Neural progenitor cell (in vitro differentiated cells): Measurements from ENCODE around the gene DUSP11. TPM values are rescaled to one million over a fixed set of nuclear protein-coding genes. Genes with fewer than 3 reads are reported as not detected.

Experiments
- DNase-seq: peaks from one replicate; pipeline ENCODE4 v3.0.0-alpha.2; 2016; ENCODE audit warnings: low spot score
- H2AFZ ChIP-seq: fragments of 200-600 bp; sonication (generic); replicated peaks from 2 replicates; pipeline ENCODE4 v1.6.1; 2016; ENCODE audit warnings: antibody characterized with exemption
- H3F3A ChIP-seq: fragments of 200-600 bp; sonication (generic); 2 replicates; pipeline ENCODE4 v1.6.1; 2016; ENCODE audit warnings: antibody characterized with exemption, low read depth
- H3K27ac ChIP-seq: fragments of 200-600 bp; sonication (generic); 2 replicates; pipeline ENCODE4 v1.5.1; 2016; ENCODE audit warnings: mild to moderate bottlenecking
- H3K27me3 ChIP-seq: fragments of 200-600 bp; sonication (generic); 2 replicates; pipeline ENCODE4 v1.6.1; 2016; ENCODE audit warnings: mild to moderate bottlenecking, moderate library complexity
- H3K36me3 ChIP-seq: fragments of 200-600 bp; sonication (generic); 2 replicates; pipeline ENCODE4 v1.5.1; 2016
- H3K4me1 ChIP-seq: fragments of 200-600 bp; sonication (generic); 2 replicates; pipeline ENCODE4 v1.6.1; 2016; ENCODE audit warnings: mixed run types
- H3K4me2 ChIP-seq: fragments of 200-600 bp; sonication (generic); 2 replicates; pipeline ENCODE4 v1.6.1; 2016
- H3K4me3 ChIP-seq: fragments of 200-600 bp; sonication (generic); 2 replicates; pipeline ENCODE4 v1.5.1; 2016
- H3K79me2 ChIP-seq: fragments of 200-600 bp; sonication (generic); 2 replicates; pipeline ENCODE4 v1.6.1; 2016; ENCODE audit warnings: low read depth
- H3K9ac ChIP-seq: fragments of 200-600 bp; sonication (generic); 2 replicates; pipeline ENCODE4 v1.6.1; 2016
- H3K9me3 ChIP-seq: fragments of 200-600 bp; sonication (generic); 2 replicates; pipeline ENCODE4 v1.5.1; 2016; ENCODE audit warnings: low read depth
- H4K20me1 ChIP-seq: fragments of 200-600 bp; sonication (generic); 2 replicates; pipeline ENCODE4 v1.6.1; 2016; ENCODE audit warnings: low read depth
- H3K27ac Mint-ChIP-seq: 3 replicates; pipeline ENCODE4 v1.8.0; 2021; ENCODE audit warnings: mixed read lengths
- H3K27me3 Mint-ChIP-seq: 2 replicates; pipeline ENCODE4 v1.8.0; 2022; ENCODE audit warnings: low read depth, mild to moderate bottlenecking, inconsistent platforms, moderate library complexity, mixed read lengths; ENCODE audit not compliant: insufficient read depth
- H3K36me3 Mint-ChIP-seq: 3 replicates; pipeline ENCODE4 v1.8.0; 2021; ENCODE audit warnings: mixed read lengths
- H3K4me1 Mint-ChIP-seq: 3 replicates; pipeline ENCODE4 v1.8.0; 2021; ENCODE audit warnings: mixed read lengths
- H3K4me3 Mint-ChIP-seq: 3 replicates; pipeline ENCODE4 v1.8.0; 2021; ENCODE audit warnings: mild to moderate bottlenecking, moderate library complexity, mixed read lengths
- H3K9me3 Mint-ChIP-seq: 3 replicates; pipeline ENCODE4 v1.8.0; 2020; ENCODE audit warnings: mixed read lengths
- EZH2 ChIP-seq: fragments of 200-600 bp; sonication (generic); IDR thresholded peaks from 2 replicates; pipeline ENCODE4 v1.6.1; 2017; ENCODE audit warnings: antibody characterized with exemption, mild to moderate bottlenecking, moderate library complexity
- EZH2phosphoT487 ChIP-seq: fragments of 200-600 bp; sonication (generic); IDR thresholded peaks from 2 replicates; pipeline ENCODE4 v1.6.1; 2017; ENCODE audit warnings: antibody characterized with exemption
- total RNA-seq: library from RNA; depleted of rRNA; stranded (reverse); fragments of >200 nt; gene quantifications from 2 replicates; pipeline ENCODE4 v1.2.3, GENCODE V29; 2015; ENCODE audit warnings: low replicate concordance
- TF ChIP-seq, protein P1 (sequence below): fragments of 200-600 bp; sonication (generic); IDR thresholded peaks from 2 replicates; pipeline ENCODE4 v1.5.1; 2017; ENCODE audit warnings: antibody characterized with exemption, mild to moderate bottlenecking

Gene DUSP11
- total RNA-seq, 1 donor from 2014 or later = 43.5 TPM

DNA sequence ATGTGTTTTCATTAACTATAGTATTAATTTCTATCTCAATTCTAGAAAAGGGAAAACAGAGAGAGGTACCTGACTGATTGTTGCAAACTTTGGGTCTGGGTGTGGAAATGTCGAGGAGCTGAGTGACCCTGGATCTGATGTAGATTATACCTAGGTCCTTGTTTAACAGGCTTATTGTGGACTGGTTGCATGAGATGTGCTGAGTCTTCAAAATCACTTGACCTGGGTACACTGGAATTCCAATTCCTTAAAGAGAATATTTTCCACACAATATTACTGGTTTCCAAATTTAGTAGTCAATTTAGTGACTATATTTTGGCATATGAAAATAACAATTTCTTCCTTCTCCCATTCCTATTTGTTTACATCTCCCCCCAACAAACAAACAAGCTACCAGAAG is 13.6 kb downstream of the DUSP11 start:
- H3K9ac ChIP-seq = no peak overlapping the region
- no peak overlapping the region for H3K4me3 ChIP-seq
- DNase-seq = no peak
- H4K20me1 ChIP-seq = peaks cover 6% of the 10 kb centered on the region
- H3K4me3 Mint-ChIP-seq = no peak overlapping the region
- H3K36me3 ChIP-seq = peaks cover 21% of the 10 kb centered on the region
- TF ChIP-seq, protein P1, sequence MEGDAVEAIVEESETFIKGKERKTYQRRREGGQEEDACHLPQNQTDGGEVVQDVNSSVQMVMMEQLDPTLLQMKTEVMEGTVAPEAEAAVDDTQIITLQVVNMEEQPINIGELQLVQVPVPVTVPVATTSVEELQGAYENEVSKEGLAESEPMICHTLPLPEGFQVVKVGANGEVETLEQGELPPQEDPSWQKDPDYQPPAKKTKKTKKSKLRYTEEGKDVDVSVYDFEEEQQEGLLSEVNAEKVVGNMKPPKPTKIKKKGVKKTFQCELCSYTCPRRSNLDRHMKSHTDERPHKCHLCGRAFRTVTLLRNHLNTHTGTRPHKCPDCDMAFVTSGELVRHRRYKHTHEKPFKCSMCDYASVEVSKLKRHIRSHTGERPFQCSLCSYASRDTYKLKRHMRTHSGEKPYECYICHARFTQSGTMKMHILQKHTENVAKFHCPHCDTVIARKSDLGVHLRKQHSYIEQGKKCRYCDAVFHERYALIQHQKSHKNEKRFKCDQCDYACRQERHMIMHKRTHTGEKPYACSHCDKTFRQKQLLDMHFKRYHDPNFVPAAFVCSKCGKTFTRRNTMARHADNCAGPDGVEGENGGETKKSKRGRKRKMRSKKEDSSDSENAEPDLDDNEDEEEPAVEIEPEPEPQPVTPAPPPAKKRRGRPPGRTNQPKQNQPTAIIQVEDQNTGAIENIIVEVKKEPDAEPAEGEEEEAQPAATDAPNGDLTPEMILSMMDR = no peak
- TF ChIP-seq EZH2phosphoT487 (no peak), EZH2 (no peak)
- no peaks in the 10 kb centered on the region for H3K9me3 ChIP-seq
- H3K4me1 Mint-ChIP-seq = no peaks in the 10 kb centered on the region
- H3F3A ChIP-seq = no peaks in the 10 kb centered on the region
- no peaks in the 10 kb centered on the region for H3K79me2 ChIP-seq
- no peaks in the 10 kb centered on the region for H3K27me3 ChIP-seq
- no peak overlapping the region for H3K27ac ChIP-seq
- no peaks in the 10 kb centered on the region for H3K9me3 Mint-ChIP-seq
- H3K27ac Mint-ChIP-seq = no peak overlapping the region
- no peaks in the 10 kb centered on the region for H3K4me1 ChIP-seq
- H3K4me2 ChIP-seq = no peak overlapping the region
- H2AFZ ChIP-seq = no peak overlapping the region
- H3K36me3 Mint-ChIP-seq = peaks cover 23% of the 10 kb centered on the region
- peaks cover 2% of the 10 kb centered on the region for H3K27me3 Mint-ChIP-seq

DNA sequence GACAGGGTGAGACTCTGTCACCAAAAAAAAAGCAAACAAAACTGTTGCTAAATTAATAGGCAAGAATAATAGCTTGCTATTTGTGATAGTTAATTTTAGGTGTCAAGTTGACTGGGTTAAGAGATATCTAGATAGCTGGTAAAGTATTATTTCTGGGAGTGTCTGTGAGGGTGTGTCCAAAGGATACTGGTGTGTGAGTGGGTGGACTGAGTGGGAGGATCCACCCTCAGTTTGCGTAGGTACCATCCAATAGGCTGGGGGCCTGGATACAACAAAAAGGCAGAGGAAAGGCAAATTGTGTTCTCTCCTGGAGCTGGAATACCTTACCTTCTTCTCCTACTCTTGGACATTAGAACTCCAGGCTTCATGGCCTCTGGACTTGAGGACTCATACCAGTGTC is 15.0 kb downstream of the DUSP11 start:
- Mint-ChIP-seq H3K27me3 (peaks cover 2% of the 10 kb centered on the region), H3K36me3 (peaks cover 23% of the 10 kb centered on the region), H3K4me1 (no peaks in the 10 kb centered on the region), H3K9me3 (no peaks in the 10 kb centered on the region), H3K27ac (no peak overlapping the region), H3K4me3 (no peak overlapping the region)
- Histone ChIP-seq H3K9me3 (no peaks in the 10 kb centered on the region), H3K79me2 (no peaks in the 10 kb centered on the region), H3K4me1 (no peaks in the 10 kb centered on the region), H3K4me3 (no peak overlapping the region), H3F3A (no peaks in the 10 kb centered on the region), H3K36me3 (peaks cover 21% of the 10 kb centered on the region), H4K20me1 (peaks cover 6% of the 10 kb centered on the region), H3K4me2 (no peak overlapping the region), H3K27me3 (no peaks in the 10 kb centered on the region), H2AFZ (no peak overlapping the region), H3K9ac (no peak overlapping the region), H3K27ac (no peak overlapping the region)
- no peak for DNase-seq
- TF ChIP-seq EZH2phosphoT487 (no peak), EZH2 (no peak)
- TF ChIP-seq, protein P1 = no peak

DNA sequence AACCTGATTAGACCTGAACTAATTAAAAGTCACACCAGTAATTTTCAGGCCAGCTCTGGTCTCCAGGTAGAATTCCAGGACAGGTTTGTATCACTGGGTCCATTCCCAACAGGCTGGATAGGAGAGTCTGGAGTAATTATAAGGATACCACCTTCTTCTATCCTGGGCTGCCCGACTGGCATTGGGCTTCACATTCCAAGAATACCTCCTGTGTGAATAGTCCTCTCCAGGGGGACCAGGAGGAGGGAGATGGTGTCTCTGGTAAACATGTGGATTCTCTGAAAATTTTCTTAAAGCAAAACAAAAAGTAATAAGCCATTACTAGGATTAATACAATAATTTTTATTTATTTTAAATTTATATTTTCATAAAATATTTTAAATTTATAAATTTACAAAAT is 17.3 kb downstream of the DUSP11 start:
- peaks cover 18% of the 10 kb centered on the region for H3K36me3 ChIP-seq
- no peak overlapping the region for H3K27ac ChIP-seq
- Mint-ChIP-seq H3K27me3 (peaks cover 2% of the 10 kb centered on the region), H3K4me3 (no peak overlapping the region), H3K9me3 (no peaks in the 10 kb centered on the region), H3K36me3 (peaks cover 22% of the 10 kb centered on the region), H3K27ac (no peak overlapping the region), H3K4me1 (no peaks in the 10 kb centered on the region)
- no peaks in the 10 kb centered on the region for H3K27me3 ChIP-seq
- H3K9me3 ChIP-seq = no peaks in the 10 kb centered on the region
- H3K4me2 ChIP-seq = no peak overlapping the region
- H3K4me3 ChIP-seq = no peak overlapping the region
- peaks cover under 1% of the 10 kb centered on the region for H4K20me1 ChIP-seq
- no peak for DNase-seq
- no peaks in the 10 kb centered on the region for H3K79me2 ChIP-seq
- TF ChIP-seq EZH2 (no peak), EZH2phosphoT487 (no peak)
- TF ChIP-seq, protein P1 = no peak
- no peak overlapping the region for H3K9ac ChIP-seq
- H2AFZ ChIP-seq = no peak overlapping the region
- no peaks in the 10 kb centered on the region for H3K4me1 ChIP-seq
- H3F3A ChIP-seq = no peaks in the 10 kb centered on the region
